ENCODE data around the gene IMMP2L.

IMMP2L gene

DNA sequence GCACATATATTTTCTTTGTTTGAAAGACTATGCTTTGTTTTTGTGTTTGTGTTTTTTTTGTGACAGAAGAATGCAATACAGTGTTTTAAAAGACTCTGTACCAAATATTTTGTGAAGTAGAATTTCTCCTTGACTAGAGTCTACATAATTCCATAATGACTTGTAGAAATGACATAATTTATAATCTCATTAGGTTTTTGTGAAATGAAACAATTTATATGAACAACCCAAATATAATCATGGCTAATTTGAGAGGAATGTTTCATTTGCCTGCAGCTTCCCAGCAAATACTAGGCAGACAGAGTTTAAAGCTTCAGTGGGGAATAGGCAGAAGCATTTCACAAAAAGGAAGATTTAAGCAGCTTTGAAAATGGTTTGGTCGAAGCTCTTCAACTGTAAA, 686.9 kb downstream of the IMMP2L start:
- no peak overlapping the region for H3K27ac ChIP-seq
- TF ChIP-seq, protein P1, sequence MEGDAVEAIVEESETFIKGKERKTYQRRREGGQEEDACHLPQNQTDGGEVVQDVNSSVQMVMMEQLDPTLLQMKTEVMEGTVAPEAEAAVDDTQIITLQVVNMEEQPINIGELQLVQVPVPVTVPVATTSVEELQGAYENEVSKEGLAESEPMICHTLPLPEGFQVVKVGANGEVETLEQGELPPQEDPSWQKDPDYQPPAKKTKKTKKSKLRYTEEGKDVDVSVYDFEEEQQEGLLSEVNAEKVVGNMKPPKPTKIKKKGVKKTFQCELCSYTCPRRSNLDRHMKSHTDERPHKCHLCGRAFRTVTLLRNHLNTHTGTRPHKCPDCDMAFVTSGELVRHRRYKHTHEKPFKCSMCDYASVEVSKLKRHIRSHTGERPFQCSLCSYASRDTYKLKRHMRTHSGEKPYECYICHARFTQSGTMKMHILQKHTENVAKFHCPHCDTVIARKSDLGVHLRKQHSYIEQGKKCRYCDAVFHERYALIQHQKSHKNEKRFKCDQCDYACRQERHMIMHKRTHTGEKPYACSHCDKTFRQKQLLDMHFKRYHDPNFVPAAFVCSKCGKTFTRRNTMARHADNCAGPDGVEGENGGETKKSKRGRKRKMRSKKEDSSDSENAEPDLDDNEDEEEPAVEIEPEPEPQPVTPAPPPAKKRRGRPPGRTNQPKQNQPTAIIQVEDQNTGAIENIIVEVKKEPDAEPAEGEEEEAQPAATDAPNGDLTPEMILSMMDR (conservative IDR thresholded peaks at IDR 0.05) = no peak

DNA sequence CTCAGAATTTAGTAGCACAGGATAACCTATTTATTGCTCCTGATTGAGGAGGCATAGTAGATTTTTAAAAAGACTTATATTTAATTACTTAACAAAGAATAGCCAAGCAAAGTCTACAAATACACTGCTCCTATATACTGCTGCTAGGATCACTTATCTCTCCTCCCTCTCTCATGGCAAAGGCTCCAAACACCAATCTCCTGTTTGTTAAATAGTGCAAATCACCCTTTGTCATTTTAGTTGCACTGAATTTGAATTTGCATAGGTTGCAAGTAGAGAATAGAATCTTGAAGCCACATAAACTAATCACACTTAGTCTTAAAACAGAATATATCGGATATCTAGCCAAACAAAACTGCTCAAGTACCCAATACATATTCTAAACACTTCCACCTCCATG, 690.4 kb downstream of the IMMP2L start:
- no peak overlapping the region for H3K27ac ChIP-seq

DNA sequence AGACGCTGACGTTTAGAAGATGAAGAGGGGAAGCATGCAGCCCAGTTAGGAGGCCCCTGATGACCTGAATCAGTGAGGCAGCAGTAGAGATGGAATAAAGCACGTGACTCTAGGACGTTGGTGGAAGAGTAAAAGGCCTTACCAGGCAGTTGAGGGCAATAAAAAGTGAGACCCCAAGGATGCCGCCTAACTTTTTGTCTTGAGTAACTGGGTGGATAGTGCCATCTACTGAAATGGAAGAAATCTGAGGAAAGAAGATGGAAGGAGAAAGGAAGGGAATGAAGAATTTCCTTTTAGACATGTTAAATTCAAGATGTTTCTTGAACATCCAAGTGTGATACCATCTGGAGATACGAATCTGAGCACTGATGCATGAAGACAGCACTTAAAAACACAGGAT, 691.4 kb downstream of the IMMP2L start:
- H3K27ac ChIP-seq = no peak overlapping the region
- TF ChIP-seq, protein P1 (conservative IDR thresholded peaks at IDR 0.05) = no peak

More for the DNA sequence above, 690.4 kb downstream of the IMMP2L start:
- TF ChIP-seq, protein P1 (conservative IDR thresholded peaks at IDR 0.05) = no peak

DNA sequence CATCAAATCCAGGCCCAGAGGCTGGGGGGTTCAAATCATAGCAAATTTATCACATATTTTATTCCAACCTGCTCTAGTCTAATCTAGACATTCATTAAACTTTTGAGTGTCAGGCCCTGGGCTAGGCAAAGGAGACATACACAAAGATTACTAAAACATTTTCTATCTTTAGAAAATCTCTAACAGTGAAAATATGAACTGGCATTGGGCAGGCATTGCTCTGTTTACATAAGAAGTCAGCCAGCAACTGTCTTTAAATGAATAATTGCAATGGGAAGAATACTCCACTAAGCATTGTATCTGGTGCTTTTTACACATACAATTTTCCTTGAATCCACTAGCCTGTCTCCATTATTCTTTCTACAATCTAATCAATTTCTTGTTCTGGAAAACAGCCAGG, 693.8 kb downstream of the IMMP2L start:
- TF ChIP-seq, protein P1 (conservative IDR thresholded peaks at IDR 0.05) = no peak
- H3K27ac ChIP-seq = no peak overlapping the region

DNA sequence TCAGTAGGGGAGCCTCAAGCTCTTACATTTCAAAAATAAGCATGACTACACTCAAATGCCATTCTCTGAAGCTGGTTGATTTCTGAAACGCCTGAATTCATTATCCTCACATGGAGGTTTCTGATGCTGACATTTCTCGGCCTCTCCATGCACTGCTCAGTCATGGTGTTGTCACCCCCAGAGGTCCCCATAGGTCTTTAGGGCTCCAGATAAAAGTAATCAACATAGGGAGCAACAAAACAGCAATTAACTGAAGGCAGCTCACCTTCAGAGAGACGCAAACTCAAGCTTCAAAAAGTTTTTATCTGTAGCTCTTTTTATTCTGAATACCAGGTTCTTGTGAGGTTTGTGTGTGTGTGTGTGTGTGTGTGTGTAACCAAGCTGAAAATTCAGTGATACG, 694.5 kb downstream of the IMMP2L start:
- H3K27ac ChIP-seq = no peak overlapping the region
- TF ChIP-seq, protein P1 (conservative IDR thresholded peaks at IDR 0.05) = no peak

DNA sequence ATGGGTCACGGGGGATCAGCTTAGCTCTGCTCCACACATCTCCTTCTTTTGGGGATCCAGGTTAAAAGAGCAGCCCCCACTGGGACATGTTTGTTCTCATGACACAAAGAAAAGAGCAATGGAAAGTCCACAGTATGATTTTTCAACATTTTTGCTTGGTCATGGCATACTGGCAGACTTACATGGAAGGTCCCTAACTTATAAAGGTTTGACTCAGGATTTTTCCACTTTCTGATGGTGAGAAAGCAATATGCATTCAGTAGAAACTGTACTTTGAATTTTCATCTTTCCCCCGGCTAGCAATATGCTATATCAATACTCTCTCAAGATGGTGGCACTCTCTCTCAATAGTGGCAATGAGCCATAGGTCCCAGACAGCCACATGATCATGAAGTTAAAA, 699.0 kb downstream of the IMMP2L start:
- H3K27ac ChIP-seq = no peak overlapping the region
- TF ChIP-seq, protein P1 (conservative IDR thresholded peaks at IDR 0.05) = no peak

DNA sequence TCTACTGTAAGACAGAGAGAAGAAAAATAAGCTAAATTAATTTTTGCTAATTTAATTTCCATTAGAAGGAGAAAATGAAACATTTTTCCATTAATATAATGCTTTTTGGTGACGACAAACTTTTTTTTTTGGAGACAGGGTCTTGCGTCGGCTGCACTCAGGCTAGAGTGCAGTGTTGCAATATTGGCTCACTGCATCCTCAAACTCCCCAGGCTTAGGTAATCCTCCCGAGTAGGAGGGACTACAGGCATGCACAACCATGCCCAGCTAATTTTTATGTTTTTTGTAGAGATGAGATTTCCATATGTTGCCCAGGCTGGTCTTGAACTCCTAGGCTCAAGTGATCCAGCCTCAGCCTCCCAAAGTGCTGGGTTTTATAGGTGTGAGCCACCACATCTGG, 701.1 kb downstream of the IMMP2L start:
- TF ChIP-seq, protein P1 (conservative IDR thresholded peaks at IDR 0.05) = no peak
- H3K27ac ChIP-seq = no peak overlapping the region

DNA sequence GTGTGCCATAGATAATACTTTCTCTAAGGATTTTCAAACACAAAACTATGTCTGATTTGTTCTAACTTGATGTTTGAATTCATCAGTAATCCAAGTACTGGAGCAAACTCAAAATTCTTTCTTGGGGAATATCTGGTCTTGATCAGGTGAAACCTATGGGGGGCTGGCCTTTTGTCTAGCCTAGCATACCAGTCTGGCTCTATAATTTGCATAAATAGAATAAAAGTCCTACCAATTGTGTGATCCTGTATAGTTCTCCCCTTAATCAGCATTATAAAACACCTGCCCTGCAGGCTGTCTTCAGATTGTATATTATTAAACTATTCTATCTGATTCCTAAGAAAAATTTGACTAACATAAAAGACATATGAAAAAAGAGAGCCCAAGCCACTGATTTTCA, 705.2 kb downstream of the IMMP2L start:
- TF ChIP-seq, protein P1 (conservative IDR thresholded peaks at IDR 0.05) = no peak
- H3K27ac ChIP-seq = no peak overlapping the region
